Lung (tissue), 12 donors: Measurements from ENCODE around the gene NBEAL2. TPM values are rescaled to one million over a fixed set of nuclear protein-coding genes. Genes with fewer than 3 reads are reported as not detected.

Experiments
- ATAC-seq: fragments of 200-7000 bp; cut with Tn5 transposase; one replicate; pipeline ENCODE4 v1.9.1; 2020; ENCODE audit warnings: moderate number of reproducible peaks; ENCODE audit not compliant: insufficient read depth, low FRiP score
- DNase-seq, 3 donors: peaks; one replicate each; pipeline ENCODE4 v3.0.0-alpha.2; 2013 to 2017
- H3K27ac ChIP-seq, 2 donors: one replicate each; pipeline ENCODE4 v1.5.1; 2013; ENCODE audit warnings: mild to moderate bottlenecking in 2 of 2, moderate library complexity in 2 of 2, control low read depth in 1 of 2, inconsistent platforms in 1 of 2, low read depth in 1 of 2, low read length in 1 of 2
- H3K27me3 ChIP-seq, 3 donors: one replicate each; pipeline ENCODE4 v1.5.1; 2013; ENCODE audit warnings: low read length in 2 of 3; ENCODE audit not compliant: control insufficient read depth in 3 of 3, insufficient read depth in 3 of 3
- H3K36me3 ChIP-seq, 4 donors: one replicate each; pipeline ENCODE4 v1.5.1; 2013; ENCODE audit warnings: low read length in 4 of 4, mild to moderate bottlenecking in 1 of 4, moderate library complexity in 1 of 4; ENCODE audit not compliant: control insufficient read depth in 4 of 4, insufficient read depth in 4 of 4
- H3K4me1 ChIP-seq, 5 donors: one replicate each; pipeline ENCODE4 v1.5.1; 2013; ENCODE audit warnings: low read length in 5 of 5, mild to moderate bottlenecking in 2 of 5, moderate library complexity in 1 of 5; ENCODE audit not compliant: control insufficient read depth in 5 of 5, insufficient read depth in 5 of 5
- H3K4me3 ChIP-seq: one replicate; pipeline ENCODE4 v1.5.1; 2013; ENCODE audit warnings: mild to moderate bottlenecking, control low read depth, moderate library complexity
- H3K9ac ChIP-seq, 2 donors: one replicate each; pipeline ENCODE4 v1.5.1; 2013; ENCODE audit warnings: low read length in 2 of 2, control low read depth in 1 of 2; ENCODE audit not compliant: insufficient read depth in 1 of 2
- H3K9me3 ChIP-seq, 4 donors: one replicate each; pipeline ENCODE4 v1.5.1; 2013; ENCODE audit warnings: low read length in 3 of 4, mild to moderate bottlenecking in 1 of 4, moderate library complexity in 1 of 4; ENCODE audit not compliant: control insufficient read depth in 4 of 4, insufficient read depth in 3 of 4
- WGBS, 2 donors: extraction: QIAGEN DNeasy Blood & Tissue Kit; methylation state at CpG; one replicate each; pipeline ENCODE4 v1.1.7; 2013; 5-methylcytosine and 5-hydroxymethylcytosine counted together
- polyA plus RNA-seq, 2 donors: library from polyadenylated mRNA; stranded (reverse); fragments of 200-250 nt; gene quantifications; one replicate each; pipeline ENCODE4 v1.2.1, GENCODE V29; 2013
- total RNA-seq, 2 donors: library from RNA; depleted of rRNA in 1 of 2; stranded (reverse); fragments of >200 nt in 1 of 2; gene quantifications; one replicate each; pipeline ENCODE4 v1.2.1, GENCODE V29; 2014 to 2021
- TF ChIP-seq, protein P1 (sequence below): IDR thresholded peaks from 2 replicates; pipeline ENCODE4 v1.5.1; 2012; ENCODE audit warnings: mild to moderate bottlenecking; ENCODE audit errors: control extremely low read depth, extremely low read depth
- donor health status: control.
- donor health status: control.
- donor health status: Bipolar disorder and iron deficiency.
- donor health status: healthy.
- donor health status: DM: yes; HTN: yes; CAD: no.

NBEAL2 gene
- total and polyA plus RNA-seq, 4 donors = 64.4 to 191 (median 136) TPM

- H3K27me3 ChIP-seq = no peaks in the 10 kb centered on the region
- no peaks in the 10 kb centered on the region for H3K9me3 ChIP-seq
- no peak overlapping the region for H3K9ac ChIP-seq
- ATAC-seq (no peak), DNase-seq (no peak)
- H3K36me3 ChIP-seq = peaks cover 0 to 53% (median 0%) of the 10 kb centered on the region in 4 donors
- H3K4me1 ChIP-seq = peaks cover 0 to 28% (median 5%) of the 10 kb centered on the region in 5 donors
- TF ChIP-seq, protein P1, sequence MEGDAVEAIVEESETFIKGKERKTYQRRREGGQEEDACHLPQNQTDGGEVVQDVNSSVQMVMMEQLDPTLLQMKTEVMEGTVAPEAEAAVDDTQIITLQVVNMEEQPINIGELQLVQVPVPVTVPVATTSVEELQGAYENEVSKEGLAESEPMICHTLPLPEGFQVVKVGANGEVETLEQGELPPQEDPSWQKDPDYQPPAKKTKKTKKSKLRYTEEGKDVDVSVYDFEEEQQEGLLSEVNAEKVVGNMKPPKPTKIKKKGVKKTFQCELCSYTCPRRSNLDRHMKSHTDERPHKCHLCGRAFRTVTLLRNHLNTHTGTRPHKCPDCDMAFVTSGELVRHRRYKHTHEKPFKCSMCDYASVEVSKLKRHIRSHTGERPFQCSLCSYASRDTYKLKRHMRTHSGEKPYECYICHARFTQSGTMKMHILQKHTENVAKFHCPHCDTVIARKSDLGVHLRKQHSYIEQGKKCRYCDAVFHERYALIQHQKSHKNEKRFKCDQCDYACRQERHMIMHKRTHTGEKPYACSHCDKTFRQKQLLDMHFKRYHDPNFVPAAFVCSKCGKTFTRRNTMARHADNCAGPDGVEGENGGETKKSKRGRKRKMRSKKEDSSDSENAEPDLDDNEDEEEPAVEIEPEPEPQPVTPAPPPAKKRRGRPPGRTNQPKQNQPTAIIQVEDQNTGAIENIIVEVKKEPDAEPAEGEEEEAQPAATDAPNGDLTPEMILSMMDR = no peak
- WGBS, 2 donors = 94% methylated on average over 16 of the region's 16 CpGs
- H3K27ac ChIP-seq = no peak overlapping the region
- no peak overlapping the region for H3K4me3 ChIP-seq
These were observed 12.1 kb downstream of the NBEAL2 start for GRCh38 chr3:46991406-46992165.

GRCh38 chr3:46992231-46992630 is 12.8 kb downstream of the NBEAL2 start:
- H3K27ac ChIP-seq = no peak overlapping the region
- no peaks in the 10 kb centered on the region for H3K9me3 ChIP-seq
- no peaks in the 10 kb centered on the region for H3K27me3 ChIP-seq
- no peak for ATAC-seq
- TF ChIP-seq, protein P1 = no peak
- no peak overlapping the region for H3K9ac ChIP-seq
- no peak for DNase-seq
- WGBS, 2 donors = 93 to 94% methylated on average over 9 of the region's 9 CpGs
- H3K36me3 ChIP-seq = peaks cover 0 to 53% (median 0%) of the 10 kb centered on the region in 4 donors
- no peak overlapping the region for H3K4me3 ChIP-seq
- H3K4me1 ChIP-seq = peaks cover 0 to 22% (median 7%) of the 10 kb centered on the region in 5 donors

DNA sequence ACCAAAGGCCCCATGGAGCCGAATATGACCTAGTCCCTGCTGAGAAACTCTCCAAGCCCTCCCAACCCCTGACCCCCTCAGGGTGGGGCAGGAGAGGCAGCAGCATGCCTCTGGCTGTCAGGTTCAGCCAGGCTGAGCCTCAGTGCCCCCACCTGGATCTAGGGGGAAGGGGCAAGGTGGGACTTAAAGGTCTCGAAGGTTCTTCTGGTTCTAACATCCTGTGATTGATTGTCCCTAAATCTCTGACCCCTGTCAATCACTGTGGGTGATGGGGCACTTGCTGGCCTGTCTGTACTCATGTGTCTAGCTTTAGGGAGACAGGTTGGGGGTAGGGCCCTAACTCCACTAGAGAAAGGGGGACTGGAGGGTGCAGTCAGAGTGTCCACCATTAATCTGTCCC is 13.8 kb downstream of the NBEAL2 start:
- peaks cover 0 to 13% (median 5%) of the 10 kb centered on the region in 5 donors for H3K4me1 ChIP-seq
- H3K9me3 ChIP-seq = no peaks in the 10 kb centered on the region
- H3K36me3 ChIP-seq = peaks cover 0 to 61% (median 0%) of the 10 kb centered on the region in 4 donors
- 78 to 93% methylated on average over 2 of the region's 2 CpGs for WGBS, 2 donors
- H3K27me3 ChIP-seq = no peaks in the 10 kb centered on the region
- TF ChIP-seq, protein P1 = no peak
- DNase-seq (no peak), ATAC-seq (no peak)
- no peak overlapping the region for H3K9ac ChIP-seq
- H3K4me3 ChIP-seq = no peak overlapping the region
- no peak overlapping the region for H3K27ac ChIP-seq
